Measurements from ENCODE around the gene MCTP1.

- TF ChIP-seq POLR2AphosphoS5 (IDR thresholded peaks at IDR 0.05) (no peak), CTCF (IDR thresholded peaks at IDR 0.05) (no peak), EP300 (IDR thresholded peaks at IDR 0.05; ENCODE audit: low read depth) (no peak)
Measured at GRCh38 chr5:95252801-95253200, 32.1 kb downstream of the MCTP1 start.

Measured in transverse colon (tissue), 4 donors.